Measurements from ENCODE around the gene MYO9B.

The MYO9B gene

GRCh38 chr19:17145546-17146497 is 70.2 kb downstream of the MYO9B start:
- H3K9me3 ChIP-seq (ENCODE audit: low read length): no peaks in the 10 kb centered on the region
- H3K9me2 ChIP-seq (ENCODE audit: low read depth, low read length): no peaks in the 10 kb centered on the region
- no peaks in the 10 kb centered on the region for H3F3A ChIP-seq (ENCODE audit: insufficient read depth, low read length)
- no peak overlapping the region for H3K27ac ChIP-seq (ENCODE audit: low read depth, low read length, poor library complexity, severe bottlenecking)
- no peaks in the 10 kb centered on the region for H3K27me3 ChIP-seq (ENCODE audit: insufficient read depth, low read length)
- H3K4me3 ChIP-seq (ENCODE audit: low read depth, low read length, poor library complexity, severe bottlenecking): no peak overlapping the region
- no peaks in the 10 kb centered on the region for H3K79me2 ChIP-seq (ENCODE audit: insufficient read depth, low read length)
- H3K36me3 ChIP-seq (ENCODE audit: insufficient read depth, low read length): peaks cover 51% of the 10 kb centered on the region
- no peak overlapping the region for H2AFZ ChIP-seq (ENCODE audit: low read length)
- H3K9ac ChIP-seq (ENCODE audit: low read length): no peak overlapping the region
- no peak overlapping the region for H3K4me2 ChIP-seq (ENCODE audit: low read length)
- TF ChIP-seq CTCF (IDR thresholded peaks at IDR 0.05; ENCODE audit: low read length) (no peak), EZH2 (IDR thresholded peaks at IDR 0.05; ENCODE audit: borderline replicate concordance, low read length) (no peak)
- H3K4me1 ChIP-seq (ENCODE audit: insufficient read depth, low read length, severe bottlenecking): no peaks in the 10 kb centered on the region
- H4K20me1 ChIP-seq (ENCODE audit: insufficient read depth, low read length): no peaks in the 10 kb centered on the region

GRCh38 chr19:17148130-17148529 is 72.6 kb downstream of the MYO9B start:
- Histone ChIP-seq H3K27ac (ENCODE audit: low read depth, low read length, poor library complexity, severe bottlenecking) (no peak overlapping the region), H3K4me1 (ENCODE audit: insufficient read depth, low read length, severe bottlenecking) (no peaks in the 10 kb centered on the region), H3K79me2 (ENCODE audit: insufficient read depth, low read length) (no peaks in the 10 kb centered on the region), H4K20me1 (ENCODE audit: insufficient read depth, low read length) (no peaks in the 10 kb centered on the region), H3K4me3 (ENCODE audit: low read depth, low read length, poor library complexity, severe bottlenecking) (no peak overlapping the region), H3F3A (ENCODE audit: insufficient read depth, low read length) (no peaks in the 10 kb centered on the region), H3K27me3 (ENCODE audit: insufficient read depth, low read length) (no peaks in the 10 kb centered on the region), H3K9me3 (ENCODE audit: low read length) (no peaks in the 10 kb centered on the region), H3K36me3 (ENCODE audit: insufficient read depth, low read length) (peaks cover 61% of the 10 kb centered on the region), H3K9me2 (ENCODE audit: low read depth, low read length) (no peaks in the 10 kb centered on the region), H3K9ac (ENCODE audit: low read length) (no peak overlapping the region), H3K4me2 (ENCODE audit: low read length) (no peak overlapping the region), H2AFZ (ENCODE audit: low read length) (no peak overlapping the region)
- no peak for TF ChIP-seq EZH2 (IDR thresholded peaks at IDR 0.05; ENCODE audit: borderline replicate concordance, low read length)
- TF ChIP-seq CTCF (IDR thresholded peaks at IDR 0.05; ENCODE audit: low read length): no peak

GRCh38 chr19:17149393-17150135 is 74.0 kb downstream of the MYO9B start:
- H3K9me2 ChIP-seq (ENCODE audit: low read depth, low read length): no peaks in the 10 kb centered on the region
- no peak overlapping the region for H3K9ac ChIP-seq (ENCODE audit: low read length)
- no peaks in the 10 kb centered on the region for H3F3A ChIP-seq (ENCODE audit: insufficient read depth, low read length)
- H3K79me2 ChIP-seq (ENCODE audit: insufficient read depth, low read length): no peaks in the 10 kb centered on the region
- no peaks in the 10 kb centered on the region for H3K4me1 ChIP-seq (ENCODE audit: insufficient read depth, low read length, severe bottlenecking)
- no peak overlapping the region for H3K4me2 ChIP-seq (ENCODE audit: low read length)
- no peak overlapping the region for H2AFZ ChIP-seq (ENCODE audit: low read length)
- no peaks in the 10 kb centered on the region for H3K27me3 ChIP-seq (ENCODE audit: insufficient read depth, low read length)
- peaks cover 71% of the 10 kb centered on the region for H3K36me3 ChIP-seq (ENCODE audit: insufficient read depth, low read length)
- no peak overlapping the region for H3K27ac ChIP-seq (ENCODE audit: low read depth, low read length, poor library complexity, severe bottlenecking)
- no peak overlapping the region for H3K4me3 ChIP-seq (ENCODE audit: low read depth, low read length, poor library complexity, severe bottlenecking)
- no peaks in the 10 kb centered on the region for H4K20me1 ChIP-seq (ENCODE audit: insufficient read depth, low read length)
- H3K9me3 ChIP-seq (ENCODE audit: low read length): no peaks in the 10 kb centered on the region
- TF ChIP-seq EZH2 (IDR thresholded peaks at IDR 0.05; ENCODE audit: borderline replicate concordance, low read length): no peak
